Activated naive CD4-positive, alpha-beta T cell (primary cell): ENCODE data around the gene FXYD2.

ENCODE experiments used
- DNase-seq, 4 experiments: peaks; one replicate each; lab custom pipeline; 2025; lab: John Stamatoyannopoulos, UW

Gene FXYD2

DNA sequence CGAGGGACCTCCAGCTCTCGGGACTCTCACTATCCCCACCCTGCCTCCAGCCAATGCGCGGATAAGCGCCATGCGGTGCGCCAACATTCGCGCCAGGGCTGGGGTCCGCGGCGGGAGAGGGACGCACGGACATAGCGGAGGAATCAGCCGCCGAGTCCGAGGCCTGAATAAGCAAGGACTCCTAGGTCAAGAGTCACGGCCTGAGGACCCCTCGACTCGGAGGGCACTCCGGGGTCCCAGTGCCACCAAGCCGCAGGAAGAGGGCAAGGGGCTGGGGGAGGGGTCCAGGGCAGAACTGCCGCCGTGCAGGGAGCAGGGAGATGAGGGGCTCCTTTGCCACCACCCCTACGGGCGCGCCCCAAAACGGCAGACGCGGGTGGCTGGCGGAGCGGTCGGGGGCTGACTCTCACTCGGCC lies 28.1 kb downstream of the FXYD2 start:
- DNase-seq, result no peak

DNA sequence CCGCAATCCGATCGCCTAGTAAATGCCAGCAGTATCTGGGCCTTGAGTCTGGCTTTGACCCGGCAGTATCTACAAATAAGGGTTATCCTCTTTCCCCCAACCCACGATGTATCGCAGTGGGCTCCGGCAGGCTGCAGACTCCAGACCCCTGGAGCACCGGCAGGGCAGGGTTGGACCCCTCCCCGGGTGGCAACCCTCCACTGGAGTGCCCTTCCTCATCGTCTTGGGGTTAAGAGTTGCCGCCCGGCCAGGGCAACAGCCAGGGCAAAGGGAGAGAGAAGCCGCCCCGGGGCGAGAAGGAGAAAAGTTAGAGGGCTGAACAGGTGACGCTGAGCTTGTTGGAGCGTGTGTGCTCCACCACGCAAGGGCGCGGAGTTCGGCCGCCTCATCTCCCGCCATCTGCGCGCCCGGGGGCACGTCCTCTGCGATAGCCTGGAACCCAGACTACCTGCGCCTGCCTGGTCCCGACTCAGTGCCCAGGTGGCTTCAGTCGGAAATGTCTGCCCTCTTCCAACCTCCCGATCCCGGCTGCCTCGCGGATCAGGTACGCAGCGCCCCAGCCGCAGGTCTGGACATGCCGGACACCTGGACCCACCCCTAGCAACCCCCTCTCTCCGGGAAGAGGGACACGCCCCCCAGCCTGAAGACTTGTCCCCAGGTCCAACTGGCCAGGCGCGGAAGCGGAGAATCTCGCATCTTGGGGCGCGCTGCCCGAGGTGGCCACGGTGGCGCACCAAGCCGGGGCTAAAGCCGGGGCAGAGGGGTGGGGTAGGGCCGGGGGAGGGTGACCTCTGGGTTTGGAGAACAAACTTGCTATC lies 28.7 kb downstream of the FXYD2 start:
- no peak for DNase-seq

DNA sequence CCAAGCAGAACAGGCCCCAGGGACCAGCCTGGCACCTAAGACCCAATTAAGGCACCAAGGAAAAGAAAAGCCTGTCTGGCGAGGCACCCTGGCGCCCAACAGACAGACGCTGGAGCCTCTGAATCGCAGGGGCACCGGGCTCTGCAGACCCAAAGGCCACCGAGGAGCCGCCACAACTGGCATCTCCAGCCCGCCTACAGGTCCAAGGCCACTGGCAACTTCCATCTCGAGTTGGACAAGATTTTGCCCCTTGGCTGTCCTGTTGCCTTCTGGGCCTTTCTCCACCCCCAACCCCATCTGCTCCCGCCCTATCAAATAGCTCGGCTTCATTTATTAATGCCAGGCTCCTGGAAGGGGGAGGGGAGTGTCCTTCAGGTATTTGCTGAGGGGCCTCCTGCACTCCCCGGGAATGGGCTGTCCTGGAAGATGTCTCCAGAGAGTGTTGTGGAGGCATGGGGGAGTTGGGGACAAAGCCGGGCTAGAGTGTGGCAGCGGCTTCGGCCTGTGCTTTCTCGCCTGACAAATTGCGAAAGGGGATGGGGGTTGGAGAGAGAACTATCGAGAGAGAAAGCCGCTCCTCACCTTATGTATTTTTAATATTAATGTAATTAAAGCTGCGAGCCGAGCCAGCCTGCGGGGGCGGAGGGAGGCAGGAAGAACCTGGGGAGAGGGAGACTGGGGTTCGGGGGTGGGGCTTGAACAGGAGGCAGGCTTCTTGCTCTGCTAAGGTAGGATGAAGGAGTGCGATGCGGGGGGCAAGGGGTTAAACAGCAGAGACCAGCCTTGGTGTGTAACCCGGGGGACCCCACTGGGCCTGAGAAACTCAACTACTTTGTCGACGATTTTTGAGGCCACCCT lies 29.5 kb downstream of the FXYD2 start:
- DNase-seq, result no peak

DNA sequence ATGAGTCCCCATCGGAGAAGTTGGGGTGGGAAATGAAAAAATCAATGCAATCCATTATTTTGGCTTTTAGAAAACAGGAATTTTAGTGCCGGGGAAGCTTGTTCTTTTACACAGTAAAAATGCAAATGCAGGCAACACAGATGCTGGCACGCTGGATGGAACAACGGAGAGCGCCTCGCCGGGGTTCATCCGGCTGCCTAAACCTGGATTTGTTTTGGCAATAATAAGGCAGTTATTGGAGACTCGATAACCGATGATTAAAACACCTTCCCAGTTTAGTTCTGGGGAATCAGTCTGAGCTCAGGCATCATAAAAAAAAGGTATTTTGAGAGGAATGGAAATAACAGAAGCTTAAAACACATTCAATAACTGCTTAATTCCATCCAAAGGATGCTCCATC lies 30.4 kb downstream of the FXYD2 start:
- DNase-seq, result no peak

DNA sequence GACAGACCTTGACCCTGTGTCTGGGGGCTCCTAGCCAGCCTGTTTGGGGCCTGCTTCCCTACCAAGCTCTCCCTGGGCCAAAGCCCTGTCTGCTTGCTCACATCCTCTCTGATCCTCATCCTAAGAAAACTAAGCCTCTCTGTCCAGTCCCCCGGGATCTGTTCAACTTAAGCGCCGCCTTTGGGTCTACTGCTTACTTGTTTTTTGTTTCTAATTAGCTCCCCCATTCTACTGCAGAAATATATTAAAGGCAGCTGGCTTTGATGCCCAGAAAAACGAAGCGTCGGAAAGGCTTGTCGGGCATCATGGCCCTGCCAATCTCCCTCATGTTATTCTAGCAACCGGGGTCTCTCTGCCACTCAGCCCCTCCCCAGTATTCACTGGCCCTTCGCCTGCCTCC lies 31.0 kb downstream of the FXYD2 start:
- no peak for DNase-seq

DNA sequence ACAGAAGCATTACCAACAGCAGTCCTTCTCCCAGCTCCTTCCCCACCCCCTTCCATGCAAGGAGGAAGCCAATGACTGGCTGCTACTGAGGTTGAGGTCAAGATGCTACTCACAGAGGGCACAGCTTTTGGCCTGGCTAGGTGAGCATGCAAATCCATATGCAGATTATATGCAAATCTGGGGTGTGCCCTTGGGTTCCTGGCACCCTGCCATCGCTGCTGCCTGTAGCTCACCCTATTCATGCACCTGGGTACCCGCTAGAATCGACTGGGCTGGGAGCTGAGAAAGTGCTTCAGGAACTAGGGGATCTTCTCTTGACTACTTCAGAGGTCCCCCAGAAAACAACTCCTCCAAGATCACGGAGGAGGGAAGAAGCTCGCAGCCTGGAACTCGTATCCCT lies 31.6 kb downstream of the FXYD2 start:
- no peak for DNase-seq

DNA sequence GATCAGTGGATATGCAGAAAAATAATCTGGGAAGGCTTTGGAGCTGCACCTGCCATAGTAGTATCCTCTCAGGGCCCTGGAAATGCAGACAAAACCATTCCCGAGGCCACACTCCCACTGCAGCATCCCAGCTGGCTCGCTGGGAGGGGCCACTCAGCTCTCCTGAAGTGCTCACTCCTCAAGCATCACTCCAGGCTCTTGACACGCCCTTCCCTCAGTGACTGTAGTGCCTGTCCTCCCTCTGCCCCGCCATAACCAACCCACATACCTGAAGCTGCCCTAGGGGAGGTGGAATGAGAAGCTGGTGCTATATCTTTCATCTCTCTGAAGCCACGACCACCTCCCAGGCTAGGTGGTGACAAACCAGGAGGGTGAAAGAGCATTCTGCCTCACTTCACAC lies 32.3 kb downstream of the FXYD2 start:
- no peak for DNase-seq

DNA sequence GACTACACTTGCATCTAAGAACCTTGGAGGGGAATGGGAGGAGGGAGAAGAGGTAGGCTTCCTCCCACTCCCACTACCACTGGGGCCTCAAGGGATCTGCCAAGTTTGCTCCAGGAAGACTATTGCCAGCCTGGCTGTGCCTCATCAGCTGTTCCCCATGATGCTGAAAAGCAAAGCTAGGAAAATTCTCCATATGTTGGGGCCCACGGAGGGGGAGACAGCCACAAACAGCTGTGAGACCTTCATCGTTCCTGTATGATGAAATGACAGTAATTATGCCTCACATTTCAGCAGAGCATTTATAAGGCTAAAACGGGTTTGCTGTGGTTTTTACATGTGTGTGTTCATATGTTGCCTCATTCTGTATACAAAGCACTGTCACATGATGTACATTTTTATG lies 34.3 kb downstream of the FXYD2 start:
- DNase-seq, result no peak

DNA sequence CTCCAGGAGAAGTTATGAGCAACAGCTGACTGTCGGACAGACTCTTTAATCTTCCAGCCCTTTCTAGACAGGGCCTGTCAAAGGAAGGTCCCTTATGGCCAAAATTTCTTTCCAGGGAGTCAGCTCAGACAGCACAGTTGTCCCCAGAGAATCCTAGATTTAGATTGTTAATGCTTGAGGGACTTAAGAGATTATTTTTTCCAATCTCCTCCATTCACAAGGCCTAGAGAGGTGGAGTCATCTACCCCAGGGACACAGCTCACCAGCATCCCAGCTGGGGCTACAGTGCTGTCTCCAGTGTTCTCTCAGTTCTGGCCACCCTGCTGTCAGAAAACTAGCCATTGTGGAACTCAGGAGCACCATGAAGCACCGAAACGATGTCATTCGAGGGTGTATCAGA lies 35.3 kb downstream of the FXYD2 start:
- no peak for DNase-seq

DNA sequence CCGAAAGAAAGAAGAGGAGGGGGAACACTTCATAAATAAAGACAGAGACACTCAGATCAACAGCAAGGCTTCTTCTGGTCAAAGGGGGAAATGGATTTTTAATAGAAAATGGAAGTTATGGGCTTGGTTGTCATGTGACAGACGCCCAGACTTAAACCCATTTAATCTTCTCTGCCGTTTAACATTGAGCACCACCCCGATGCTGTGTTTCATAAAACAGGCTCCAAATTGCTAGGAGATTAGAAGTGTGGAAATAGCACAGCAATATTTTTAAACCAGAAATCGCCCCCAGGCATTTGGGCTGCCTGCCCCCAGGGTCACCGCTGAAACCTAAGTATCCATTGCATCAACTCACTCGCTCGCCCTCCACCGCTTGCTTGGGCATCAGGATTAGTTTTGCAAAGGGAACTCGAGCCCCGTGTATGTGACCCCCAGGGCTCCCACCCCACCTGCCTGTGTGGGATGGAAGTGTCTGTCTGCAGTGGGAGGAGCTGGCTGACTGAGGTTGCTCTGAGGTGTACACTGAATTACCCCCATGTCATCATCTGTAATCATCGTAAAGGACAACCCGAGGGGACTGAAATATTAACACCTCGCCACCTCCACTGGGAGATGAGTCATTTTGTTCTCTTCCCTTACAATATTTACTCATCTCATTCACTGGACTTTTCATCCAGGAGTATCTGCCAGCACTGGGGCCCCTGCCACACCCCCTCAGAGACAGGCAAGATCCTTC lies 38.2 kb downstream of the FXYD2 start:
- DNase-seq, result no peak

DNA sequence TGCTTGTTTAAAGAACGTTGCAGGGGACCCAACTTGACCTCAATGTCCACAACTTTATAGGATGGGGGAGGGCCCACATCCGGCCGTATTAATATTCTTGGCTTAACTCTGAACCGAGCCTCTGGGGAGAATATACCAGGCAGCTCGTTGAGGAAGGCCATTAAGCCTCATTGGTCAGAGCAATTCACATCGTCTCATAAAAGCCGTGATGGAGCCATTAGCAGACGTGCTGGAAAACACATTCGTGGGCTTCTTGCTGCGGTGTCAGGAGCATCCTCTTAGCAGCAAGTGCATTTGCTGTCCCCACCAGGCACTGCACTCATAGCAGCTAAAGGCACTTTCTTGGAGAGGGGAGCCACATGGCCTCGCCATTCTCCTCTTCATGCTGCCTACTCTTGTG lies 42.4 kb downstream of the FXYD2 start:
- no peak for DNase-seq

DNA sequence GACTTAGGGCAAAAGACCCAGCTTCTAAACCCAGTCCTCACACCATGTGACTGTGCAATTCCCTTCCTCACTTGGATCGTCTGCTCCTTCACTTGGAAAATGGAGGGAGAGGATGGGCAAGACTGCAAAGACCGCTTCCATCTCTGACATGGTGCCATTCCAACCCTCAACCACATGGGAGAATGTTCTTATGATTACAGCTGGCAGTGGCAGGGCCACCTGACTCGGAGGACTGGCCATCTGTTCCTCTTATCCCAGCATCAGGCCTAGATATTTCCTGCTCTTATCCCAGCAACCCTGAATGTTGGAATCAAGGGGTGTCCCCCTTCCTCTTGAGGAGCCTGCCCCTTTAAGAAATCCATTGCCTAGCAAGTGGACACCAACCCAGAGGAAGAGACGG lies 42.9 kb downstream of the FXYD2 start:
- DNase-seq, result no peak

DNA sequence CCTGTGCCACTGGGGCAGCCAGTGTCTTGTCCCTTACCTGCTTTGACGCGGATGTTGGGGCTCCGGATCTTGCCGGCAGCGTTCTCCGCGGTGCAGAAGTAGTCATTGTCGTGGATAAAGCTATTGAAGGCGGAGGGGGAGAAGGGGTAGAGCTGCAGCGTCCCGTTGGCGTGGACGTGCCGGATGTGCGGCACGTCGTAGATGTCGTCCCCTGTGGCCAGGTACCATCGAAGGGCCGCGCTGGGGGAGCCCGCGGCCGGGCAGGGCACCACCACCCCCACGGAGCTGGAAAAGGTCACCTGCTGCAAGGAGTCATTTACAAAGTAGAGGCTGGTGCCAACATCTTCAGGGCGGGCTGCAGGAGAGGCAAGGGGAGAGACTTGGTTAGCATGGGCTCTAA lies 44.1 kb downstream of the FXYD2 start:
- DNase-seq, result no peak

DNA sequence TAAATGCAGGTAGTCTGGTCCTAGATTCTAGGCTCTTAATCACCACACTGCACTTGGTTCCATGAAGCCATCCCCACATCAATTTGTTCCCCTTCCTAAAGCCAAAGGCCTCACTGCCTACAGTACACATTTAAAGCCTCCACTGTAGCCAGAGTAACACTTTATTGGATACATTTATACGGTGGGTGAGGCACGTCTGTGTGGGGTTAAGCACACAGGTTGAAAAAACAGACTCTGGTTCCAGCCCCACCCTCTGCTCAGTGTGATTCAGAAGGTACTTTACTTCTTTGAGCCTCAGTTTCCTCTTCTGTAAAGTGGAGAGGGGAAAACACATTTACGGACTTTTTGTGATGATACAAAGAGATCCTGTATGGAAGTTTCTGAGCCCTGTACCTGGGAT lies 50.0 kb downstream of the FXYD2 start:
- no peak for DNase-seq

DNA sequence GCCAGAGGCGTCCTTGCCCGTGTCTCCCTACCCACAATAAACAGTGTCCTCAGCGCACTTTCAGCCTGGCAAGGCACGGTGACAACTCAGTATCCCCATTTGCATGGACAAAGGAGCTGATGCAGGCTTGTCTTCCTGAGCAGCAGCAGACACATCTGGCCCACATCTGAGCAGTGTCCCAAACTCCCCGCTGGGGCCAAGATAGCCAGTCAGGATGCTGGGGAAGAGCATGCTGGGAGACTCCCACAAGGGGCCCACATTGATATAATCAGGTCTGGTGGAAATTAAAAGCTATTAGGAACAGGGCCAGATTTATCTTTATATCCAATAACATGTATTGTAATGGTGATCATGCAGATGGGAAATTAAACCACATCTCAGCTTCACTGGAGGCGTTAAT lies 52.2 kb downstream of the FXYD2 start:
- DNase-seq, result no peak

DNA sequence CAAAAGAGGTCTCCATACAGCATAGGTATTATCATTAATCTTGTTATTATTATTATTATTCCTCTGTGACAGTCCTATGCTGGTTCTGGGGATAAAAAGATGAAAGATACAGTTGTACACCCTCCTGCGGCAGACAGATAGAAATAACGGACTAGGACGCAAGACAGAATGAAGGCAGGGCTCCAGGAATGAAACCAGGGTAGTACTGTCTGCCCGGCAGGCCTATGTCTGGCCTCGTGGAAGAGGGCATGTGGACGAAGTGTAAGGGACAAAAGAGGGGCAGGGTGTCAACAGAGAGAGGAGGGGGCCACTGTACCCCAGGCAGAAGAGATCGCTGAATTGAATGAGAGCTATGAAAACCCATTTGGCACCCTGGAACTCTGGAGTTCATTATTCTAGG lies 52.7 kb downstream of the FXYD2 start:
- DNase-seq, result no peak

DNA sequence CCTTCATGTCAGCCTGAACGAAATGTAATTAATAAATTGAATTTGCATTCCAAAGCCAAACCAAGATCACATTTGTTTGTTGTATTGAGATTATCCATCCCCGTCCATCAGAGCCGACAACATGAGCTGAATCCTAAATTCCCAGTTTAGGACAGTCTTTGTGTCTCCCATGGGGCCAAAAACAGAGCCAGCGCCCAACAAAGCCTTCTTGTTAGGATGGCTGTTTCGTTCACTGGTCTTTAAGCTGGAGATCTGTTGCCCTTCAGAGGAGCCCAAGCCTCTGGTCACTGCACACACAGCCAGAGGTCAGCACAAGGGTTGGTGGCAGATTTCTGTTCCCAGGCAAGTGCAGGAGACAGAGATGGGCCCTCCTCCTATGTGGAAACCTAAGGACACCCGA lies 53.3 kb downstream of the FXYD2 start:
- no peak for DNase-seq

DNA sequence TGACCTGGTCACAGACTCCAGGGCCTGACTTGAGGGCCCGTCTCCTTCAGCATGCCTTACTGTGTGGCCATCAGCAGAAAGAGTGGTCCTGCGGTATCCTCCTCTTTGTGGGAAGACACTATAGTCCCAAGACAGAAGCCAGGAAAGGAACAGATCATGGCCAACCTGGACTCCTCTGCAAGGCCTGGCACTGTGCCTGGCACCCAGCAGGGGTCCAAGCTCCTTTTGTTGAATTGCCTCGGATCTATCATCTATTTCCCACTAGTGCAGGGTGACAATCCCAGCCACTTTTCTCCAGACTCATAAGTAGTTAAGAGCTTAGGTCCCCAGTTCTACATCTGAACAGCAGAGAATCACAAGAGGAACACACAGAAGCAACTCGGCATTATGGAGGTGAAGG lies 54.5 kb downstream of the FXYD2 start:
- no peak for DNase-seq
